GM12873 (cell line): Measurements from ENCODE around the gene CHRM3.

Source experiments
- CTCF ChIP-seq: IDR thresholded peaks from 2 replicates; pipeline ENCODE4 v1.5.1; 2012; ENCODE audit warnings: low read depth, mild to moderate bottlenecking, moderate library complexity, low read length, control low read depth; ENCODE audit not compliant: insufficient read depth; ENCODE audit errors: missing control alignments

Gene CHRM3

GRCh38 chr1:239386453-239387303, at the start of gene CHRM3:
Gene CHRM3 (plus strand): TSS chr1:239386568. CDS start chr1:239907452, 520,884 bp downstream.
- TF ChIP-seq CTCF, result no peak

- TF ChIP-seq CTCF, result no peak
Measured at GRCh38 chr1:239337799-239338430, 48.5 kb upstream of the CHRM3 start.

GRCh38 chr1:239347776-239348175, 38.6 kb upstream of the CHRM3 start:
- no peak for TF ChIP-seq CTCF

GRCh38 chr1:239348635-239349353, 37.6 kb upstream of the CHRM3 start:
- TF ChIP-seq CTCF, result no peak

- no peak for TF ChIP-seq CTCF
Measured at GRCh38 chr1:239349699-239350098, 36.7 kb upstream of the CHRM3 start.

GRCh38 chr1:239353536-239353935, 32.8 kb upstream of the CHRM3 start:
- TF ChIP-seq CTCF, result no peak

GRCh38 chr1:239354231-239354630, 32.1 kb upstream of the CHRM3 start:
- no peak for TF ChIP-seq CTCF
